HFF-Myc (cell line): ENCODE measurements around the gene ZNF14.
"Not testable (repeated sequence)": the region's sequence is repeated elsewhere in the genome, so short reads cannot be mapped to it uniquely, and the experiment has no call there.

Experiments used
- DNase-seq: peaks from one replicate; pipeline ENCODE4 v3.0.0-alpha.2; 2011; ENCODE audit warnings: low read depth; ENCODE audit errors: extremely low read depth
- H3K4me3 ChIP-seq: replicated peaks from 2 replicates; pipeline ENCODE4 v1.5.1; 2011; ENCODE audit warnings: low read depth, mild to moderate bottlenecking, control low read depth, low read length
- TF ChIP-seq, protein P1 (sequence below): IDR thresholded peaks from 2 replicates; pipeline ENCODE4 v1.5.1; 2012; ENCODE audit warnings: mild to moderate bottlenecking, low read depth, low read length, control low read depth; ENCODE audit errors: missing control alignments

ZNF14 gene

DNA sequence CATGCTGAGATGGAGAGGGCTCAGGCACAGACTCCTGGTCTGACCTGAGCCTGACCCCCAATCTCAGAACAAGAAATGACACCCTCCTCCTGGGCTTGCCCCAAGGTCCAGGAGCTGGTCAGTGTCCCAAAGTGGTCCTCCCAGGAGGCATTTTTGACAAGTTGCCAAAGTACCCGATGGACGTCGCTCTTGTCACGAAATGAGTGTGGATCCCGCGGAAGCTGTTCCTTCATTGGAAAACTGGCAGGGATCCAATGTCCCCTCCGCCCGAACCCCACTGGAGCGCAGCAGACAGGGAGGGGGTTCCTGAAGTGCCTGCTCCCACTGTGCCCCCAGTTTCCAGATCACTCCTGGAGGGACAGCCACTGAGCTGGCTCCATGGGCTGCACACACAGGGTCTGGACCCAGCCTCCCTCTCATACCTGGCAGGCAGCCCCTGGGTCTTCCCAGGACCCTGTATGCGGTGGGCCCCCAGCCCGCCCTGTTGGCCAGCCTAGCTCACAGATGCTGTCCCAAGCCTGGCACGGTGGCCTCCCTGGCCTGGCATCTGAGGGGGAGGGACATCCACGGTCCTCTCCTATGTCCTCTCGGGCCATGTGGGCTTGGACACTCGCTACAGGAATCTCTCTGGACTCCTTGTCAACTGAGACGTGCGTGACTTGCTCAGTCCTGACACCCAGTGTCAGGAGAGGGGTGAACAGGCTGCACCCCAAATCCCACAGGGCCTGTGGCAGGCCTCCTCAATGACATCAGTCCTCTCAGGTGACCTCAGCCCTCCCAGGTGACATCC, 12.8 kb upstream of the ZNF14 start:
- H3K4me3 ChIP-seq, result no peak overlapping the region
- TF ChIP-seq, protein P1, sequence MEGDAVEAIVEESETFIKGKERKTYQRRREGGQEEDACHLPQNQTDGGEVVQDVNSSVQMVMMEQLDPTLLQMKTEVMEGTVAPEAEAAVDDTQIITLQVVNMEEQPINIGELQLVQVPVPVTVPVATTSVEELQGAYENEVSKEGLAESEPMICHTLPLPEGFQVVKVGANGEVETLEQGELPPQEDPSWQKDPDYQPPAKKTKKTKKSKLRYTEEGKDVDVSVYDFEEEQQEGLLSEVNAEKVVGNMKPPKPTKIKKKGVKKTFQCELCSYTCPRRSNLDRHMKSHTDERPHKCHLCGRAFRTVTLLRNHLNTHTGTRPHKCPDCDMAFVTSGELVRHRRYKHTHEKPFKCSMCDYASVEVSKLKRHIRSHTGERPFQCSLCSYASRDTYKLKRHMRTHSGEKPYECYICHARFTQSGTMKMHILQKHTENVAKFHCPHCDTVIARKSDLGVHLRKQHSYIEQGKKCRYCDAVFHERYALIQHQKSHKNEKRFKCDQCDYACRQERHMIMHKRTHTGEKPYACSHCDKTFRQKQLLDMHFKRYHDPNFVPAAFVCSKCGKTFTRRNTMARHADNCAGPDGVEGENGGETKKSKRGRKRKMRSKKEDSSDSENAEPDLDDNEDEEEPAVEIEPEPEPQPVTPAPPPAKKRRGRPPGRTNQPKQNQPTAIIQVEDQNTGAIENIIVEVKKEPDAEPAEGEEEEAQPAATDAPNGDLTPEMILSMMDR, result no peak
- no peak for DNase-seq

- TF ChIP-seq, protein P1, result no peak
- DNase-seq, result no peak
- no peak overlapping the region for H3K4me3 ChIP-seq
Observed at GRCh38 chr19:19744641-19745040, 11.7 kb upstream of the ZNF14 start.

DNA sequence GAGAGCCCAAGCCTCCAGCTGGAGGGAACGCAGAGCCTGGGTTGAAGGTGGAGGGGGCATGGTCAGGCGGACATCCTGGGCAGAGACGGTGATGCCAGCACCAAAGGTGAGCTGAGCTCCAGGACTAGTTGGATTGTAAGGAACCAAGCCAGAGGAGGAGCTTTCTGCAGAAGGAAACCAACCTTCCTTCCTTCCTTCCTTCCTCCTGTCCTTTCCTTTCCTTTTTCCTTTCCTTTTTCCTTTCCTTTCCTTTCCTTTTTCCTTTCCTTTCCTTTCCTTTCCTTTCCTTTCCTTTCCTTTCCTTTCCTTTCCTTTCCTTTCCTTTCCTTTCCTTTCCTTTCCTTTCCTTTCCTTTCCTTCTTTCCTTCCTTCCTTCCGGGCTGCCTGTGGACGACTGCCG, 11.0 kb upstream of the ZNF14 start:
- not testable (repeated sequence) for DNase-seq, H3K4me3 ChIP-seq

DNA sequence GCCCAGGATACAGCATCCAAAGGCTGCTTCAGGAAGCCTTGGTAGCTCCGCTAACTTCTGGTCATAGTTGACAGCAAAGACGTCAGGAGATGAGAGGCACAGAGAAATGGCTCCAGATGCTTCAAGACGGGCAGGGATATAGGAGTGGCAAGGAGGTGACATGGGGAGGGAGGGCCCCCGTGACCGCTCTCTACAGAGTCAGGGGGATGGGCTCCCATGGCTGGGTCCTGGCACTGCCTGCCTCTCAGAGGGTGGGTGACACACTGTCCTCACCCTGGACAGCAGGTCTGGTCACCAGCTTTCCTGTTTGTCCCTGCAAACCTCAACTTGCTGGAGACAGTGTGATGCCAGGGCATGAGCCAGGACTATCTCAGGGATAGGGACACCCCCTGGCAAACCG, 10.3 kb upstream of the ZNF14 start:
- TF ChIP-seq, protein P1, result no peak
- no peak overlapping the region for H3K4me3 ChIP-seq

DNA sequence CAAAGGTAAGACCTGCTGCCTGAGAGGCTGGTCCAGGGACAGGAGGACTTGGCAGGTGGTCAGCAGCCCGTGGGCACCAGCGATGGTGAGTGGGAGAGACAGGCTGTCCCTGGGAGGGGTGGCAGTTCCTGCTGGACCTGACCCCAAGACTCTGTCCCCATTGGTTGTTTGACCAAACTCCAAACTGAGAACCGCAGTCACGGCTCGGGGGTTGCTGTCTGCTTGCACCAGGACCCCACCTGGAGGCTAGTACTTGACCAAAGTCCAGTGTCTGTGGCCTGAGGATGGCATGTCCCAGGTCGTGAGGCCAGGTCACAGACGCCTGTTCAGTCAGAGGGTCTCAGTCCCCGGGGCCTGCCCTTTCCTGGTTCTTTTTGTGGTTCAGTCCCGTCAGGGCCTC, 9.9 kb upstream of the ZNF14 start:
- no peak for DNase-seq
- TF ChIP-seq, protein P1, result no peak
- H3K4me3 ChIP-seq, result no peak overlapping the region

More for the DNA sequence above, 10.3 kb upstream of the ZNF14 start:
- no peak for DNase-seq

DNA sequence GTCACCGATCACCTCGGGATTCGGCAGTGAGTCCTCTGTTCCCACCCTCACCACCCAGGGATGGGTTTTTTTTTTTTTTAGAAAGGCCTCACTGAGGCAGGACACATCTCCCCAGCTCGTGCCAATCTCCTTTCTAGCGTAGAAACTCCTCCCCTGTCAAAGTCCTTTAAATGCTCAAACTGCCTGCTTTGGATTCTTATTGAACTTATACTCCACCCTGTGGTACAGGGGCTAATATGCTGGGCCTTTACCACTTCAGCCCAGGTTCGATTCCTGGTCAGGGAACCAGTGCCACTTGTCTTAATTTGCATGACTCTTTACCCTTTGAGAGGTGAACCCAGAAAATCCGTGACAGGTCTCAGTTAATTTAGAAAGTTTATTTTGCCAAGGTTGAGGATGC, 8.3 kb upstream of the ZNF14 start:
- TF ChIP-seq, protein P1, result no peak
- no peak for DNase-seq
- H3K4me3 ChIP-seq, result no peak overlapping the region

DNA sequence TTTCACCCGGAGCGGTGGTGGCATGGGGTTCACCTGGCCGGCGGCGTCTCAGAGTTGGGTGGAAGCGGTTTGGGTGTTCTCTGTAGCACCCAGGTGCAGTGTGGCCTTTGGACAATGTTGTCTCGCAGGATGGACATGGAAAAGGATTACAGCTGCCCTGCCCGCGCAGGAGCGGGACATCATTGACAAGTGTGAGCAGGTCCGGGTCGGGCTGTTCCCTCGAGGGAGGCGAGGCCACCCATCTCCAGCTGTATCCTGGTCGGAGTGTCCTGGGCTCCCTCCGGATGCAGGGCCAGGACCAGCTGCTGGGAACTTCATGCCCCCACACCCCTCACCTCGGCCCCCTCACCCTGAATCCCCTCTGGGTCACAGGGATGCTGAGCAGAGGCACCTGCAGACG, 7.8 kb upstream of the ZNF14 start:
- H3K4me3 ChIP-seq, result no peak overlapping the region
- TF ChIP-seq, protein P1, result no peak
- DNase-seq, result no peak
